Calu3 (cell line): ENCODE measurements around the gene SHC1. TPM values are rescaled to one million over a fixed set of nuclear protein-coding genes. Genes with fewer than 3 reads are reported as not detected.

ENCODE experiments used
- BruUV-seq: library from RNA; stranded (reverse); fragments of 400-500 nt; replicated peaks from 2 replicates; lab custom pipeline; 2021; lab: Mats Ljungman, UMichigan
- CTCF ChIA-PET: fragments of 300-600 bp; sonication (Branson Sonifier 250); formaldehyde crosslinking; loops from one replicate; lab custom pipeline; 2022; ENCODE audit warnings: antibody characterized with exemption; lab: Charles Lee
- DNase-seq: peaks from one replicate; pipeline ENCODE4 v3.0.0; 2022
- H3K27ac Mint-ChIP-seq: one replicate; pipeline ENCODE4 v1.8.0; 2022; ENCODE audit warnings: mixed read lengths; ENCODE audit not compliant: unreplicated experiment
- H3K27me3 Mint-ChIP-seq: one replicate; pipeline ENCODE4 v1.8.0; 2022; ENCODE audit warnings: mixed read lengths; ENCODE audit not compliant: unreplicated experiment
- H3K36me3 Mint-ChIP-seq: one replicate; pipeline ENCODE4 v1.8.0; 2022; ENCODE audit warnings: mild to moderate bottlenecking, moderate library complexity, mixed read lengths; ENCODE audit not compliant: insufficient read depth, unreplicated experiment
- H3K4me1 Mint-ChIP-seq: one replicate; pipeline ENCODE4 v1.8.0; 2022; ENCODE audit warnings: mild to moderate bottlenecking, low read depth, mixed read lengths; ENCODE audit not compliant: unreplicated experiment
- H3K4me3 Mint-ChIP-seq: one replicate; pipeline ENCODE4 v1.8.0; 2022; ENCODE audit warnings: mild to moderate bottlenecking, low read depth, moderate library complexity, mixed read lengths; ENCODE audit not compliant: unreplicated experiment
- H3K9me3 Mint-ChIP-seq: one replicate; pipeline ENCODE4 v1.8.0; 2022; ENCODE audit warnings: low read depth, mixed read lengths; ENCODE audit not compliant: unreplicated experiment
- CTCF ChIP-seq: fragments of 200-600 bp; IDR thresholded peaks from one replicate; pipeline ENCODE4 v1.8.0; 2022; ENCODE audit warnings: antibody characterized with exemption; ENCODE audit not compliant: unreplicated experiment
- intact Hi-C: fragments of 100-400 bp; cut with micrococcal nuclease; formaldehyde crosslinking; loops from one replicate; pipeline ENCODE4 v1.10.0; 2022; ENCODE audit not compliant: unreplicated experiment
- total RNA-seq: library from RNA; stranded (reverse); gene quantifications from 2 replicates; pipeline ENCODE4 v1.2.3, GENCODE V29; 2022

Gene SHC1
- total RNA-seq, 1 experiment from 2014 or later = 77.5 TPM

- no peak for TF ChIP-seq CTCF
- H3K4me3 Mint-ChIP-seq = peak overlapping the region; percentile 94
- CTCF ChIA-PET = interaction anchor here (0.6 to 1.4 kb wide), 5 partner anchors 12 to 67 kb away, joined by 3 to 8 read pairs (median 3); partner anchors contain the start of gene PMVK
- intact Hi-C loops = loop anchor here (2.0 to 10.0 kb wide), 2 partner anchors 14 to 52 kb away; partner anchors contain the start of gene ADAM15
- H3K36me3 Mint-ChIP-seq = peaks cover 63% of the 10 kb centered on the region
- peak overlapping the region; percentile 93 for H3K27ac Mint-ChIP-seq
- H3K4me1 Mint-ChIP-seq = peaks cover 55% of the 10 kb centered on the region
- DNase-seq = no peak
- H3K9me3 Mint-ChIP-seq = no peaks in the 10 kb centered on the region
- BruUV-seq = TSS peak; percentile 51
- no peaks in the 10 kb centered on the region for H3K27me3 Mint-ChIP-seq
These were observed 32.7 kb upstream of the SHC1 start for GRCh38 chr1:155003227-155003765.

- H3K4me1 Mint-ChIP-seq = peaks cover 61% of the 10 kb centered on the region
- CTCF ChIA-PET = interaction anchor here (0.6 to 1.4 kb wide), 8 partner anchors 13 to 975 kb away, joined by 3 to 8 read pairs (median 5); no protein-coding TSS in a partner anchor
- H3K4me3 Mint-ChIP-seq = peak within 1 kb of the TSS; percentile 94
- H3K9me3 Mint-ChIP-seq = no peaks in the 10 kb centered on the region
- H3K27ac Mint-ChIP-seq = peak within 1 kb of the TSS; percentile 93
- BruUV-seq = no TSS peak
- TF ChIP-seq CTCF = peak; percentile 17
- H3K27me3 Mint-ChIP-seq = no peaks in the 10 kb centered on the region
- DNase-seq = peak; percentile 66
- intact Hi-C loops = loop anchor here (2.0 to 10.0 kb wide), 2 partner anchors 14 to 52 kb away; partner anchors contain the start of gene ADAM15
- peaks cover 66% of the 10 kb centered on the region for H3K36me3 Mint-ChIP-seq
These were observed 32.1 kb upstream of the SHC1 start, which contains the start of gene ZBTB7B for GRCh38 chr1:155002464-155003226. Gene ZBTB7B, plus strand, starts transcription at chr1:155002802. Its CDS starts 11,859 bp downstream, at chr1:155014661.

GRCh38 chr1:155001675-155002463 lies 31.3 kb upstream of the SHC1 start:
- TSS peak; percentile 43 for BruUV-seq
- Mint-ChIP-seq H3K36me3 (peaks cover 66% of the 10 kb centered on the region), H3K4me3 (peak overlapping the region; percentile 94), H3K9me3 (no peaks in the 10 kb centered on the region), H3K27me3 (no peaks in the 10 kb centered on the region), H3K4me1 (peaks cover 54% of the 10 kb centered on the region), H3K27ac (peak overlapping the region; percentile 93)
- intact Hi-C loops = loop anchor here (1.0 to 10.0 kb wide), 3 partner anchors 15 to 53 kb away; partner anchors contain the start of genes ADAM15 and CKS1B
- peak; percentile 40 for TF ChIP-seq CTCF
- peak; percentile 100 for DNase-seq
- CTCF ChIA-PET = interaction anchor here (0.6 to 1.4 kb wide), 11 partner anchors 14 to 976 kb away, joined by 3 to 8 read pairs (median 4); partner anchors contain the start of gene FLAD1

GRCh38 chr1:155001425-155001674 lies 30.8 kb upstream of the SHC1 start:
- Mint-ChIP-seq H3K27me3 (no peaks in the 10 kb centered on the region), H3K27ac (peak overlapping the region; percentile 93), H3K36me3 (peaks cover 66% of the 10 kb centered on the region), H3K4me3 (peak overlapping the region; percentile 94), H3K4me1 (peaks cover 49% of the 10 kb centered on the region), H3K9me3 (no peaks in the 10 kb centered on the region)
- no TSS peak for BruUV-seq
- no peak for TF ChIP-seq CTCF
- intact Hi-C loops = loop anchor here (1.0 to 10.0 kb wide), 2 partner anchors 27 to 53 kb away; partner anchors contain the start of genes ADAM15 and CKS1B
- CTCF ChIA-PET = interaction anchor here (0.6 to 0.9 kb wide), 5 partner anchors 9 to 138 kb away, joined by 3 to 5 read pairs (median 3); partner anchors contain the start of gene FLAD1
- DNase-seq = no peak
